H9 (cell line): Measurements from ENCODE around the gene HSPA1L. TPM values are rescaled to one million over a fixed set of nuclear protein-coding genes. Genes with fewer than 3 reads are reported as not detected.

ENCODE experiments used
- DNase-seq: peaks from one replicate; pipeline ENCODE4 v3.0.0-alpha.2; 2017
- H2AFZ ChIP-seq: one replicate; pipeline ENCODE4 v1.6.1; 2013; ENCODE audit warnings: mild to moderate bottlenecking, low read length, control low read depth, moderate library complexity
- H2AK5ac ChIP-seq: 2 replicates; pipeline ENCODE4 v1.6.1; 2013; ENCODE audit warnings: low read length, control low read depth, mixed read lengths; ENCODE audit not compliant: insufficient read length
- H2BK120ac ChIP-seq: one replicate; pipeline ENCODE4 v1.6.1; 2013; ENCODE audit warnings: low read depth, mild to moderate bottlenecking, low read length, control low read depth, inconsistent platforms; ENCODE audit not compliant: poor library complexity, severe bottlenecking
- H2BK12ac ChIP-seq: 2 replicates; pipeline ENCODE4 v1.6.1; 2013; ENCODE audit warnings: low read length, control low read depth, mixed read lengths, low read depth; ENCODE audit not compliant: insufficient read length
- H2BK15ac ChIP-seq: 2 replicates; pipeline ENCODE4 v1.6.1; 2013; ENCODE audit warnings: low read depth, low read length, control low read depth
- H2BK20ac ChIP-seq: one replicate; pipeline ENCODE4 v1.6.1; 2013; ENCODE audit warnings: low read depth, mild to moderate bottlenecking, low read length, control low read depth, inconsistent platforms; ENCODE audit not compliant: poor library complexity, severe bottlenecking
- H2BK5ac ChIP-seq: 2 replicates; pipeline ENCODE4 v1.6.1; 2013; ENCODE audit warnings: low read length, control low read depth, mixed read lengths; ENCODE audit not compliant: insufficient read length
- H3K14ac ChIP-seq: 2 replicates; pipeline ENCODE4 v1.6.1; 2013; ENCODE audit warnings: low read length, control low read depth; ENCODE audit not compliant: insufficient read depth
- H3K18ac ChIP-seq: 2 replicates; pipeline ENCODE4 v1.6.1; 2013; ENCODE audit warnings: low read depth, mild to moderate bottlenecking, mixed read lengths, low read length, control low read depth; ENCODE audit not compliant: insufficient read length
- H3K23ac ChIP-seq: 2 replicates; pipeline ENCODE4 v1.6.1; 2013; ENCODE audit warnings: low read length, control low read depth, mixed read lengths, low read depth; ENCODE audit not compliant: insufficient read length
- H3K23me2 ChIP-seq: 2 replicates; pipeline ENCODE4 v1.6.1; 2013; ENCODE audit warnings: low read depth, mild to moderate bottlenecking, mixed read lengths, low read length, control low read depth; ENCODE audit not compliant: insufficient read length, poor library complexity, severe bottlenecking
- H3K27ac ChIP-seq: 2 replicates; pipeline ENCODE4 v1.5.1; 2013; ENCODE audit warnings: low read length, control low read depth, mixed read lengths, low read depth; ENCODE audit not compliant: insufficient read length
- H3K27me3 ChIP-seq: 2 replicates; pipeline ENCODE4 v1.6.1; 2013; ENCODE audit warnings: low read length, control low read depth, inconsistent platforms; ENCODE audit not compliant: insufficient read depth
- H3K4ac ChIP-seq: 2 replicates; pipeline ENCODE4 v1.6.1; 2013; ENCODE audit warnings: low read depth, mild to moderate bottlenecking, control low read depth, inconsistent platforms, low read length, moderate library complexity
- H3K4me1 ChIP-seq: 2 replicates; pipeline ENCODE4 v1.6.1; 2013; ENCODE audit warnings: low read length, control low read depth, inconsistent platforms; ENCODE audit not compliant: insufficient read depth
- H3K4me2 ChIP-seq: 2 replicates; pipeline ENCODE4 v1.6.1; 2013; ENCODE audit warnings: low read length, control low read depth, mixed read lengths; ENCODE audit not compliant: insufficient read length, insufficient read depth
- H3K56ac ChIP-seq: 2 replicates; pipeline ENCODE4 v1.6.1; 2013; ENCODE audit warnings: low read depth, mild to moderate bottlenecking, mixed read lengths, low read length, control low read depth; ENCODE audit not compliant: insufficient read length
- H3K79me1 ChIP-seq: 2 replicates; pipeline ENCODE4 v1.6.1; 2013; ENCODE audit warnings: low read depth, mild to moderate bottlenecking, moderate library complexity, low read length, control low read depth, inconsistent platforms; ENCODE audit not compliant: insufficient read depth, poor library complexity, severe bottlenecking
- H3K79me2 ChIP-seq: 2 replicates; pipeline ENCODE4 v1.6.1; 2013; ENCODE audit warnings: low read length, control low read depth, inconsistent platforms; ENCODE audit not compliant: insufficient read depth
- H3K9ac ChIP-seq: 2 replicates; pipeline ENCODE4 v1.6.1; 2013; ENCODE audit warnings: low read length, control low read depth, mixed read lengths; ENCODE audit not compliant: insufficient read length; ENCODE audit errors: extremely low read depth
- H3K9me3 ChIP-seq: one replicate; pipeline ENCODE4 v1.6.1; 2013; ENCODE audit warnings: low read depth, low read length, inconsistent platforms; ENCODE audit not compliant: control insufficient read depth
- H3T11ph ChIP-seq: one replicate; pipeline ENCODE4 v1.6.1; 2013; ENCODE audit warnings: mild to moderate bottlenecking, low read length, control low read depth, inconsistent platforms
- H4K20me1 ChIP-seq: one replicate; pipeline ENCODE4 v1.6.1; 2013; ENCODE audit not compliant: control insufficient read depth, insufficient read length, insufficient read depth
- H4K5ac ChIP-seq: 2 replicates; pipeline ENCODE4 v1.6.1; 2013; ENCODE audit warnings: low read depth, mild to moderate bottlenecking, mixed read lengths, low read length, control low read depth; ENCODE audit not compliant: insufficient read length
- H4K8ac ChIP-seq: replicated peaks from 2 replicates; pipeline ENCODE4 v1.6.1; 2013; ENCODE audit warnings: low read length, control low read depth, mixed read lengths, low read depth; ENCODE audit not compliant: insufficient read length
- H4K91ac ChIP-seq: 2 replicates; pipeline ENCODE4 v1.6.1; 2013; ENCODE audit warnings: low read depth, mild to moderate bottlenecking, moderate library complexity, mixed read lengths, low read length, control low read depth; ENCODE audit not compliant: insufficient read length
- H3K27ac Mint-ChIP-seq, 3 experiments: 2 replicates in 2 of 3; 3 replicates in 1 of 3; pipeline ENCODE4 v1.8.0; 2020 to 2021; ENCODE audit warnings: mixed read lengths in 3 of 3, mild to moderate bottlenecking in 1 of 3, moderate library complexity in 1 of 3
- H3K27me3 Mint-ChIP-seq: 2 replicates; pipeline ENCODE4 v1.8.0; 2021; ENCODE audit warnings: low read depth, mild to moderate bottlenecking, moderate library complexity, mixed read lengths
- H3K36me3 Mint-ChIP-seq, 3 experiments: 2 replicates in 2 of 3; 3 replicates in 1 of 3; pipeline ENCODE4 v1.8.0; 2020 to 2021; ENCODE audit warnings: low read depth in 3 of 3, mixed read lengths in 3 of 3; ENCODE audit not compliant: insufficient read depth in 1 of 3
- H3K4me1 Mint-ChIP-seq, 2 experiments: 2 replicates each; pipeline ENCODE4 v1.8.0; 2020; ENCODE audit warnings: mixed read lengths in 2 of 2
- H3K4me3 Mint-ChIP-seq, 2 experiments: 2 replicates in 1 of 2; 3 replicates in 1 of 2; pipeline ENCODE4 v1.8.0; 2020 to 2021; ENCODE audit warnings: mild to moderate bottlenecking in 2 of 2, mixed read lengths in 2 of 2, moderate library complexity in 1 of 2
- H3K9me3 Mint-ChIP-seq, 2 experiments: 2 replicates in 1 of 2; 3 replicates in 1 of 2; pipeline ENCODE4 v1.8.0; 2020; ENCODE audit warnings: mild to moderate bottlenecking in 2 of 2, mixed read lengths in 2 of 2, moderate library complexity in 1 of 2
- WGBS: extraction: QIAGEN DNeasy Blood & Tissue Kit; methylation state at CpG from one replicate; pipeline ENCODE4 v1.1.7; 2013; ENCODE audit warnings: missing lambda C conversion rate, low lambda C conversion rate, mixed read lengths; ENCODE audit not compliant: insufficient read length; ENCODE audit errors: extremely low coverage; 5-methylcytosine and 5-hydroxymethylcytosine counted together
- total RNA-seq: library from RNA; stranded (reverse); gene quantifications from 2 replicates; pipeline ENCODE4 v1.2.1, GENCODE V29; 2021
- TF ChIP-seq, protein P1 (sequence below): fragments of 200-600 bp; sonication (generic); conservative IDR thresholded peaks from 3 replicates; pipeline ENCODE4 v1.8.0; 2021; ENCODE audit warnings: antibody characterized with exemption, mild to moderate bottlenecking

The HSPA1L gene
- total RNA-seq, 1 experiment from 2014 or later = 2.5 TPM

DNA sequence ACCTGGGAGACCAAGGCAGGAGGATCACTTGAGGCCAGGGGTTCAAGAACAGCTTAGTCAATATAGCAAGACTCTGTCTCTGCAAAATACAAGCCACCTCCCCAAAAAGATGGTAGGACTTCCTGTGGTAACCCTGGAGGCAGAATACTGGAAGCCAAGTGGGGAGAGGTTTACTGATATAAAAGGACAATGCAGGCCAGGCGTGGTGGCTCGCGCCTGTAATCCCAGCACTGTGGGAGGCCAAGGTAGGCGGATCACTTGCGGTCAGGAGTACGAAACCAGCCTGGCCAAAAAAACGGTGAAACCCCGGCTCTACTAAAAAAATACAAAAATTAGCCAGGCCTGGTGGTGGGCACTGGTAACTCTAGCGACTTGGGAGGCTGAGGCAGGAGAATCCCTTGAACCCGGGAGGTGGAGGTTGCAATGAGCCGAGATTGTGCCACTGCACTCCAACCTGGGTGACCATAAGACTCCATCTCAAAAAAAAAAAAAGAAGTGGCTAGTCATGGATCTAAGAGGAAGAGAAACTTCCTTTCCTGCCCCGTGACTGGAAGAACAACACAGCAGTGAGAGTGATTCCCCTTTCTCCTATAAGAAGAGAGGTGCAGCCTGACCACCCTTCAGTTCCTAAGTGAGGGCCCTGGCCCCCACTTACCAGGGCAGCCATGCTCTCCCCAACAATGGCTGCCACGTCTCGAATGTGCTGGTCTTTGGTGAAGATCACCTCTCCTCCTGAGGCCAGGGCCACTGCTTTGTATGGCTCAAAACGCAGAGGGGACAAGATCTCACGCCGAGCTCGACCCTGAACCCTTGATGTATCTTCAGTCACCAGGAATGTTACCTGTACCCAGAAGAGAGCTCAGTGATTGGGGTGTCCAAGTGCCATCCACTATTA lies 46.5 kb downstream of the HSPA1L start:
- no peaks in the 10 kb centered on the region for H3K79me2 ChIP-seq
- WGBS = no CpG with 5 or more reads among the region's 18 CpGs
- no peak overlapping the region for H3K9ac ChIP-seq
- H3K18ac ChIP-seq = no peak overlapping the region
- no peaks in the 10 kb centered on the region for H3K4me1 ChIP-seq
- H3K14ac ChIP-seq = no peak overlapping the region
- H2BK120ac ChIP-seq = no peak overlapping the region
- no peaks in the 10 kb centered on the region; the same call in 1 of the 2 replicates for H3K27me3 Mint-ChIP-seq
- no peak overlapping the region for H2BK20ac ChIP-seq
- H3K23ac ChIP-seq = no peak overlapping the region
- H2AFZ ChIP-seq = no peak overlapping the region
- H3T11ph ChIP-seq = no peak overlapping the region
- no peak overlapping the region for H4K8ac ChIP-seq
- H4K20me1 ChIP-seq = no peaks in the 10 kb centered on the region
- H3K27me3 ChIP-seq = no peaks in the 10 kb centered on the region
- H2BK5ac ChIP-seq = no peak overlapping the region
- H3K23me2 ChIP-seq = no peaks in the 10 kb centered on the region
- H3K9me3 Mint-ChIP-seq = no peaks in the 10 kb centered on the region; a peak in 1 of 5 replicates
- no peak overlapping the region for H2BK12ac ChIP-seq
- peaks cover 0 to 6% (median 2%) of the 10 kb centered on the region in 3 experiments; a peak in 4 of 7 replicates for H3K36me3 Mint-ChIP-seq
- H3K4me3 Mint-ChIP-seq = no peak overlapping the region
- no peak overlapping the region for H4K5ac ChIP-seq
- H3K27ac ChIP-seq = no peak overlapping the region
- no peaks in the 10 kb centered on the region for H3K79me1 ChIP-seq
- H3K56ac ChIP-seq = no peak overlapping the region
- no peak overlapping the region for H2BK15ac ChIP-seq
- peaks cover 16 to 19% of the 10 kb centered on the region in 2 experiments for H3K4me1 Mint-ChIP-seq
- H2AK5ac ChIP-seq = no peak overlapping the region
- H3K4ac ChIP-seq = no peak overlapping the region
- no peak overlapping the region for H3K4me2 ChIP-seq
- H4K91ac ChIP-seq = no peak overlapping the region
- H3K27ac Mint-ChIP-seq = no peak overlapping the region
- H3K9me3 ChIP-seq = no peaks in the 10 kb centered on the region
- TF ChIP-seq, protein P1, sequence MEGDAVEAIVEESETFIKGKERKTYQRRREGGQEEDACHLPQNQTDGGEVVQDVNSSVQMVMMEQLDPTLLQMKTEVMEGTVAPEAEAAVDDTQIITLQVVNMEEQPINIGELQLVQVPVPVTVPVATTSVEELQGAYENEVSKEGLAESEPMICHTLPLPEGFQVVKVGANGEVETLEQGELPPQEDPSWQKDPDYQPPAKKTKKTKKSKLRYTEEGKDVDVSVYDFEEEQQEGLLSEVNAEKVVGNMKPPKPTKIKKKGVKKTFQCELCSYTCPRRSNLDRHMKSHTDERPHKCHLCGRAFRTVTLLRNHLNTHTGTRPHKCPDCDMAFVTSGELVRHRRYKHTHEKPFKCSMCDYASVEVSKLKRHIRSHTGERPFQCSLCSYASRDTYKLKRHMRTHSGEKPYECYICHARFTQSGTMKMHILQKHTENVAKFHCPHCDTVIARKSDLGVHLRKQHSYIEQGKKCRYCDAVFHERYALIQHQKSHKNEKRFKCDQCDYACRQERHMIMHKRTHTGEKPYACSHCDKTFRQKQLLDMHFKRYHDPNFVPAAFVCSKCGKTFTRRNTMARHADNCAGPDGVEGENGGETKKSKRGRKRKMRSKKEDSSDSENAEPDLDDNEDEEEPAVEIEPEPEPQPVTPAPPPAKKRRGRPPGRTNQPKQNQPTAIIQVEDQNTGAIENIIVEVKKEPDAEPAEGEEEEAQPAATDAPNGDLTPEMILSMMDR = no peak
- no peak for DNase-seq
